Measurements from ENCODE around the gene VSX1.
A peak's percentile ranks its signal among the peaks of the same experiment; 100 is the strongest.

The VSX1 gene

GRCh38 chr20:25053255-25054031, 28.5 kb downstream of the VSX1 start:
- DNase-seq (ENCODE audit: low spot score), result no peak

GRCh38 chr20:25052255-25053194, 29.4 kb downstream of the VSX1 start:
- DNase-seq (ENCODE audit: low spot score), result no peak

- DNase-seq (ENCODE audit: low spot score), result no peak
These were observed 30.4 kb downstream of the VSX1 start for GRCh38 chr20:25051386-25052155.

GRCh38 chr20:25050501-25051350, 31.2 kb downstream of the VSX1 start:
- DNase-seq (ENCODE audit: low spot score), result no peak

GRCh38 chr20:25050082-25050481, 31.9 kb downstream of the VSX1 start:
- no peak for DNase-seq (ENCODE audit: low spot score)

- DNase-seq (ENCODE audit: low spot score), result no peak
These were observed 32.5 kb downstream of the VSX1 start for GRCh38 chr20:25049261-25050060.

GRCh38 chr20:25048519-25048952, 33.4 kb downstream of the VSX1 start:
- DNase-seq (ENCODE audit: low spot score), result no peak

- DNase-seq (ENCODE audit: low spot score), result no peak
These were observed 34.2 kb downstream of the VSX1 start for GRCh38 chr20:25047766-25048165.

GRCh38 chr20:25046736-25047666, 34.9 kb downstream of the VSX1 start:
- no peak for DNase-seq (ENCODE audit: low spot score)

- no peak for DNase-seq (ENCODE audit: low spot score)
These were observed 35.7 kb downstream of the VSX1 start for GRCh38 chr20:25046181-25046641.

GRCh38 chr20:25045343-25045712, 36.6 kb downstream of the VSX1 start:
- no peak for DNase-seq (ENCODE audit: low spot score)

GRCh38 chr20:25044660-25045342, 37.1 kb downstream of the VSX1 start:
- peak; percentile 81 for DNase-seq (ENCODE audit: low spot score)

GRCh38 chr20:25044261-25044560, 37.7 kb downstream of the VSX1 start:
- no peak for DNase-seq (ENCODE audit: low spot score)

- DNase-seq (ENCODE audit: low spot score), result no peak
These were observed 38.3 kb downstream of the VSX1 start for GRCh38 chr20:25043499-25044260.

- peak; percentile 57 for DNase-seq (ENCODE audit: low spot score)
These were observed 39.1 kb downstream of the VSX1 start for GRCh38 chr20:25042531-25043498.

GRCh38 chr20:25041813-25042530, 40.0 kb downstream of the VSX1 start:
- DNase-seq (ENCODE audit: low spot score), result no peak

Measured in globus pallidus (tissue), 1 donor.